Kidney capillary endothelial cell (primary cell): ENCODE data around the gene LSM7.

Source experiments
- DNase-seq: peaks from one replicate; pipeline ENCODE4 v3.0.0-alpha.2; 2018; ENCODE audit warnings: low spot score

LSM7 gene

GRCh38 chr19:2276429-2276986, 51.9 kb downstream of the LSM7 start:
- no peak for DNase-seq

GRCh38 chr19:2275588-2276428, 52.6 kb downstream of the LSM7 start:
- DNase-seq: no peak

- DNase-seq: no peak
Observed at GRCh38 chr19:2274931-2275535, 53.4 kb downstream of the LSM7 start.

GRCh38 chr19:2274185-2274711, 54.1 kb downstream of the LSM7 start:
- no peak for DNase-seq

GRCh38 chr19:2273356-2274184, 54.8 kb downstream of the LSM7 start:
- DNase-seq: peak; percentile 79
